ENCODE data around the gene MVB12B.

- no peak for TF ChIP-seq POLR2AphosphoS5 (IDR thresholded peaks at IDR 0.05; ENCODE audit: low read depth, low read length)
- TF ChIP-seq PATZ1 (CRISPR knock-in tag; IDR thresholded peaks at IDR 0.05), result no peak
- no peak for TF ChIP-seq ZBTB7A (CRISPR knock-in tag; IDR thresholded peaks at IDR 0.05)
- no peak for TF ChIP-seq RBFOX2 (IDR thresholded peaks at IDR 0.05; ENCODE audit: low read depth, low read length)
- no peak for TF ChIP-seq ZNF251 (CRISPR knock-in tag; IDR thresholded peaks at IDR 0.05)
These were observed 46.1 kb downstream of the MVB12B start for GRCh38 chr9:126372716-126373115.
